ENCODE results near the gene TTC9C. TPM values are rescaled to one million over a fixed set of nuclear protein-coding genes. Genes with fewer than 3 reads are reported as not detected.

TTC9C gene
- total RNA-seq, 1 donor from 2014 or later, result 40.8 TPM

- Mint-ChIP-seq H3K4me3 (ENCODE audit: low read depth) (peak within 1 kb of the TSS; percentile 95), H3K9me3 (ENCODE audit: low read depth) (no peaks in the 10 kb centered on the region), H3K27ac (peak within 1 kb of the TSS; percentile 99), H3K4me1 (ENCODE audit: low read depth) (peaks cover 28% of the 10 kb centered on the region), H3K36me3 (ENCODE audit: insufficient read depth) (peaks cover 12% of the 10 kb centered on the region), H3K27me3 (no peaks in the 10 kb centered on the region)
- TF ChIP-seq CTCF (IDR thresholded peaks at IDR 0.05; ENCODE audit: unreplicated experiment), result no peak
- DNase-seq (ENCODE audit: low spot score, unreplicated experiment), result no peak
These were observed 20.9 kb upstream of the TTC9C start, which contains the start of the genes BSCL2 and GNG3 for GRCh38 chr11:62707277-62707861. Gene BSCL2, minus strand, starts transcription at chr11:62707424. Its CDS starts 229 bp downstream, at chr11:62707195. Gene GNG3, plus strand, starts transcription at chr11:62707676. Its CDS starts 620 bp downstream, at chr11:62708296.

GRCh38 chr11:62708392-62708791 lies 19.9 kb upstream of the TTC9C start:
- peaks cover 10% of the 10 kb centered on the region for H3K36me3 Mint-ChIP-seq (ENCODE audit: insufficient read depth)
- H3K27ac Mint-ChIP-seq, result peak overlapping the region; percentile 99

GRCh38 chr11:62708793-62709192 lies 19.5 kb upstream of the TTC9C start:
- Mint-ChIP-seq H3K9me3 (ENCODE audit: low read depth) (no peaks in the 10 kb centered on the region), H3K4me1 (ENCODE audit: low read depth) (peaks cover 36% of the 10 kb centered on the region), H3K4me3 (ENCODE audit: low read depth) (peak overlapping the region; percentile 95), H3K36me3 (ENCODE audit: insufficient read depth) (peaks cover 13% of the 10 kb centered on the region), H3K27ac (peak overlapping the region; percentile 99), H3K27me3 (no peaks in the 10 kb centered on the region)
- TF ChIP-seq CTCF (IDR thresholded peaks at IDR 0.05; ENCODE audit: unreplicated experiment), result no peak
- DNase-seq (ENCODE audit: low spot score, unreplicated experiment), result no peak

More at GRCh38 chr11:62708392-62708791, 19.9 kb upstream of the TTC9C start:
- Mint-ChIP-seq H3K27me3 (no peaks in the 10 kb centered on the region), H3K9me3 (ENCODE audit: low read depth) (no peaks in the 10 kb centered on the region), H3K4me3 (ENCODE audit: low read depth) (peak overlapping the region; percentile 95), H3K4me1 (ENCODE audit: low read depth) (peaks cover 34% of the 10 kb centered on the region)
- no peak for TF ChIP-seq CTCF (IDR thresholded peaks at IDR 0.05; ENCODE audit: unreplicated experiment)
- DNase-seq (ENCODE audit: low spot score, unreplicated experiment), result no peak

- TF ChIP-seq CTCF (IDR thresholded peaks at IDR 0.05; ENCODE audit: unreplicated experiment), result peak; percentile 8
- Mint-ChIP-seq H3K27ac (peak overlapping the region; percentile 99), H3K4me3 (ENCODE audit: low read depth) (peak overlapping the region; percentile 95), H3K9me3 (ENCODE audit: low read depth) (no peaks in the 10 kb centered on the region), H3K36me3 (ENCODE audit: insufficient read depth) (peaks cover 16% of the 10 kb centered on the region), H3K27me3 (no peaks in the 10 kb centered on the region), H3K4me1 (ENCODE audit: low read depth) (peaks cover 41% of the 10 kb centered on the region)
- peak; percentile 83 for DNase-seq (ENCODE audit: low spot score, unreplicated experiment)
These were observed 18.9 kb upstream of the TTC9C start for GRCh38 chr11:62709247-62710000.

- DNase-seq (ENCODE audit: low spot score, unreplicated experiment), result no peak
- H3K4me3 Mint-ChIP-seq (ENCODE audit: low read depth), result peak overlapping the region; percentile 95
- H3K9me3 Mint-ChIP-seq (ENCODE audit: low read depth), result no peaks in the 10 kb centered on the region
- no peaks in the 10 kb centered on the region for H3K27me3 Mint-ChIP-seq
- TF ChIP-seq CTCF (IDR thresholded peaks at IDR 0.05; ENCODE audit: unreplicated experiment), result no peak
- H3K36me3 Mint-ChIP-seq (ENCODE audit: insufficient read depth), result peaks cover 16% of the 10 kb centered on the region
- H3K4me1 Mint-ChIP-seq (ENCODE audit: low read depth), result peaks cover 43% of the 10 kb centered on the region
- peak overlapping the region; percentile 99 for H3K27ac Mint-ChIP-seq
These were observed 18.3 kb upstream of the TTC9C start for GRCh38 chr11:62710001-62710345.

Data from progenitor cell of endocrine pancreas (in vitro differentiated cells).